HepG2 (cell line): Measurements from ENCODE around the gene CEACAM18. TPM values are rescaled to one million over a fixed set of nuclear protein-coding genes. Genes with fewer than 3 reads are reported as not detected.
"Not testable (repeated sequence)": the region's sequence is repeated elsewhere in the genome, so short reads cannot be mapped to it uniquely, and the experiment has no call there.

Source experiments
- ATAC-seq: fragments of 200-7000 bp; cut with Tn5 transposase; 3 replicates; pipeline ENCODE4 v1.9.1; 2020; ENCODE audit warnings: mild to moderate bottlenecking, moderate library complexity
- BruUV-seq: library from RNA; stranded (reverse); fragments of 400-500 nt; replicated peaks from 2 replicates; lab custom pipeline; 2021; lab: Mats Ljungman, UMichigan
- CTCF ChIA-PET: fragments of 300-600 bp; formaldehyde crosslinking; extraction: SDS; loops from one replicate; lab custom pipeline; 2021; ENCODE audit warnings: low total read pairs, inconsistent platforms, low intra/inter-chr PET ratio; lab: Yijun Ruan, JAX
- POLR2A ChIA-PET: fragments of 350-600 bp; sonication (Branson Sonifier 250); formaldehyde crosslinking; loops from one replicate; lab custom pipeline; 2020; ENCODE audit warnings: antibody characterized with exemption, inconsistent platforms; lab: Yijun Ruan, JAX
- DNase-seq: peaks from one replicate; pipeline ENCODE4 v3.0.0-alpha.2; 2015; ENCODE audit warnings: low spot score
- FAIRE-seq: peaks from 3 replicates; lab custom pipeline; 2011; peaks lifted over from hg19 to GRCh38; lab: Jason Lieb, UNC
- H2AFZ ChIP-seq: one replicate; pipeline ENCODE4 v1.6.1; 2011; ENCODE audit warnings: low read length, inconsistent platforms
- H3K27ac ChIP-seq: fragments of 300-600 bp; 3 replicates; pipeline ENCODE4 v1.8.0; 2011; ENCODE audit warnings: mixed run types, mild to moderate bottlenecking, mixed read lengths, low read length, inconsistent platforms; ENCODE audit not compliant: insufficient read depth; ENCODE audit errors: extremely low read length
- H3K27me3 ChIP-seq, 2 experiments: fragments of 200-600 bp in 1 of 2; 2 replicates in 1 of 2; 3 replicates in 1 of 2; pipeline versions ENCODE4 v1.6.0 to v1.8.0; 2011; ENCODE audit warnings: low read length in 2 of 2, mild to moderate bottlenecking in 2 of 2, moderate library complexity in 2 of 2, inconsistent platforms in 1 of 2; ENCODE audit not compliant: insufficient read depth in 2 of 2, control insufficient read depth in 1 of 2
- H3K36me3 ChIP-seq, 2 experiments: fragments of 200-600 bp in 1 of 2; replicated peaks in 1 of 2; 2 replicates in 1 of 2; 3 replicates in 1 of 2; pipeline versions ENCODE4 v1.5.1 to v1.8.0; 2011; ENCODE audit warnings: low read length in 2 of 2, inconsistent platforms in 1 of 2; ENCODE audit not compliant: insufficient read depth in 2 of 2, control insufficient read depth in 1 of 2
- H3K4me1 ChIP-seq: 2 replicates; pipeline ENCODE4 v1.5.1; 2012; ENCODE audit warnings: low read length, inconsistent platforms; ENCODE audit not compliant: insufficient read depth
- H3K4me2 ChIP-seq: 2 replicates; pipeline ENCODE4 v1.6.0; 2011; ENCODE audit warnings: low read depth, low read length, inconsistent platforms
- H3K4me3 ChIP-seq, 3 experiments: fragments of 200-600 bp in 1 of 3; sonication (generic), shearing (Covaris generic) in 1 of 3; replicated peaks in 1 of 3; 2 replicates each; pipeline ENCODE4 v1.5.1; 2011 to 2016; ENCODE audit warnings: low read length in 3 of 3, inconsistent platforms in 2 of 3, low read depth in 2 of 3, mild to moderate bottlenecking in 2 of 3, control low read depth in 1 of 3, mixed read lengths in 1 of 3; ENCODE audit not compliant: insufficient read depth in 1 of 3
- H3K79me2 ChIP-seq: one replicate; pipeline ENCODE4 v1.6.1; 2011; ENCODE audit warnings: low read length, inconsistent platforms; ENCODE audit not compliant: insufficient read depth
- H3K9ac ChIP-seq: 2 replicates; pipeline ENCODE4 v1.6.0; 2011; ENCODE audit warnings: mild to moderate bottlenecking, low read depth, low read length, inconsistent platforms; ENCODE audit not compliant: insufficient read depth
- H3K9me3 ChIP-seq: 2 replicates; pipeline ENCODE4 v1.5.1; 2012; ENCODE audit warnings: mild to moderate bottlenecking, low read length
- H4K20me1 ChIP-seq: 2 replicates; pipeline ENCODE4 v1.6.0; 2011; ENCODE audit warnings: inconsistent platforms, mild to moderate bottlenecking, low read length, moderate library complexity; ENCODE audit not compliant: insufficient read depth
- HDAC2 ChIP-seq: sonication (generic); formaldehyde crosslinking; IDR thresholded peaks from 2 replicates; pipeline ENCODE4 v1.4.0; 2020; ENCODE audit warnings: missing genetic modification reagents
- HIVEP1 ChIP-seq: sonication (generic); formaldehyde crosslinking; IDR thresholded peaks from 2 replicates; pipeline ENCODE4 v1.4.0; 2020; ENCODE audit warnings: mild to moderate bottlenecking, missing genetic modification reagents
- KDM2A ChIP-seq: sonication (generic); formaldehyde crosslinking; IDR thresholded peaks from 2 replicates; pipeline ENCODE4 v1.4.0; 2020; ENCODE audit warnings: low read depth, missing genetic modification reagents, borderline replicate concordance
- MYC ChIP-seq: sonication (generic); formaldehyde crosslinking; IDR thresholded peaks from 2 replicates; pipeline ENCODE4 v1.9.0; 2021; ENCODE audit warnings: missing genetic modification reagents, borderline replicate concordance
- NCOA5 ChIP-seq: sonication (generic); formaldehyde crosslinking; IDR thresholded peaks from 2 replicates; pipeline ENCODE4 v1.4.0; 2020; ENCODE audit warnings: missing genetic modification reagents
- PCBP2 ChIP-seq: fragments of 200-400 bp; formaldehyde crosslinking; optimal IDR thresholded peaks from 2 replicates; pipeline ENCODE3; 2018; ENCODE audit warnings: low read length, low read depth; ENCODE audit not compliant: poor library complexity, severe bottlenecking
- RCOR2 ChIP-seq: IDR thresholded peaks from 2 replicates; pipeline ENCODE4 v1.6.1; 2016; ENCODE audit warnings: missing biosample characterization, missing genetic modification reagents
- SMAD9 ChIP-seq: sonication (generic); formaldehyde crosslinking; IDR thresholded peaks from 2 replicates; pipeline ENCODE4 v1.5.1; 2020; ENCODE audit warnings: mild to moderate bottlenecking, missing genetic modification reagents
- TRIM24 ChIP-seq: sonication (generic); formaldehyde crosslinking; IDR thresholded peaks from 2 replicates; pipeline ENCODE4 v1.8.0; 2022; ENCODE audit warnings: mild to moderate bottlenecking, missing genetic modification reagents
- ZNF777 ChIP-seq: sonication (generic); formaldehyde crosslinking; IDR thresholded peaks from 2 replicates; pipeline ENCODE4 v1.4.0; 2020; ENCODE audit warnings: missing genetic modification reagents
- WGBS: methylation state at CpG from one replicate; pipeline ENCODE4 v1.1.6; 2017; ENCODE audit warnings: low lambda C conversion rate; 5-methylcytosine and 5-hydroxymethylcytosine counted together
- in situ Hi-C: cut with HindIII; loops from 2 replicates; pipeline ENCODE4 v1.10.0; 2017; ENCODE audit warnings: low pct_unique_long_range_greater_than_20kb; ENCODE audit not compliant: extremely low pct_ligation_motif_present
- intact Hi-C: fragments of 100-400 bp; cut with micrococcal nuclease; formaldehyde crosslinking; loops from one replicate; pipeline ENCODE4 v1.10.0; 2022; ENCODE audit not compliant: unreplicated experiment
- polyA plus RNA-seq, 8 experiments: library from polyadenylated mRNA; depleted of rRNA in 3 of 8; stranded (reverse) in 7 of 8; unstranded in 1 of 8; fragments of >200 nt; fragmentation: Illumina TruSeq in 4 of 8; extraction: Trizol in 4 of 8; gene quantifications; 2 replicates each; pipeline versions ENCODE4 v1.2.1 to v1.2.3, GENCODE V29; 2011 to 2016; ENCODE audit warnings: low read depth in 4 of 8, missing spikeins in 1 of 8, mixed read lengths in 1 of 8; ENCODE audit not compliant: insufficient read depth in 1 of 8
- total RNA-seq, 5 experiments: library from RNA; depleted of rRNA; stranded (reverse); fragments of >200 nt; fragmentation: Illumina TruSeq; extraction: Trizol; gene quantifications; 2 replicates each; pipeline ENCODE4 v1.2.3, GENCODE V29; 2016; ENCODE audit warnings: low read depth in 1 of 5
- TF ChIP-seq, protein P1 (sequence below): sonication (generic); formaldehyde crosslinking; IDR thresholded peaks from 2 replicates; pipeline ENCODE4 v1.4.0; 2020; ENCODE audit warnings: missing genetic modification reagents, borderline replicate concordance
- TF ChIP-seq, protein P2 (sequence below), 2 experiments: fragments of 450-650 bp in 1 of 2; sonication (generic) in 1 of 2; formaldehyde crosslinking; IDR thresholded peaks; 2 replicates each; pipeline versions ENCODE4 v1.5.0 to v1.8.0; 2020 to 2022; ENCODE audit warnings: mild to moderate bottlenecking in 1 of 2, missing genetic modification reagents in 1 of 2
- TF ChIP-seq, protein P3 (sequence below): sonication (generic); formaldehyde crosslinking; IDR thresholded peaks from 2 replicates; pipeline ENCODE4 v1.4.0; 2020; ENCODE audit warnings: missing genetic modification reagents
- TF ChIP-seq, protein P4 (sequence below): sonication (generic); formaldehyde crosslinking; IDR thresholded peaks from 2 replicates; pipeline ENCODE4 v1.4.0; 2020; ENCODE audit warnings: mild to moderate bottlenecking, missing genetic modification reagents

Gene CEACAM18
- total and polyA plus RNA-seq, 2 of the 13 experiments (the other 11 are each of a cell fraction or from before 2014, with no cell fraction given), result not detected

DNA sequence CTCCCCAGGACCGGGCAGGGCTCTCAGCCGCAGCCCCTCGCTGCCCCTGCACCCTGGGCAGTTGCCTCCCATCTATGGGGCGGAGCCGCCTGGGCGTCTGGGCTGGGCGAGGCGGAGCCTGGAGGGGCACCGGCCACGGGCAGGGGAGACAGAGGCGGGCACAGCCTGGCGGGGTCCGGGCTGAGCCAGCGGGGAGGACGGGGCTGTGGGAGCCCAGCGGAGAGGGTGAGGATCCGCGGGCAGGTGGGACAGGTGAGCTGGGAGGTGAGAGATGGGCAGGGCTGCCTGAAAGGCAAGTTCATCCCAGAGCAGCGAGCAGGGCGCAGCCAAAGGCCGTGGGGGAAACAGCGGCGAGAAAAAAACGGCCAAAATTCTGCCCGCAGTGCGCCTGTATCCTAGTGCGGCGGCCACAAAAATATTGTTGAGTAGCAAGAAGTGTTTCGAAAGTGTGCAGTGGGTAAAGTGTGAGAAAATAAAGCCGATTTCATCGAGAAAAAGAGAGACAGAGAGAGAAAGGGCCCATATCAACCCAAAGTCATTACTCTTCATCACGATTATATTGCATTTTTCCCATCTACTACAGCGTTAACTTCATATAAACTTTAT is 14.3 kb upstream of the CEACAM18 start:
- H3K9ac ChIP-seq, FAIRE-seq, intact Hi-C loops, H3K27ac ChIP-seq, ATAC-seq, CTCF ChIA-PET, POLR2A ChIA-PET, H3K36me3 ChIP-seq, H4K20me1 ChIP-seq, H3K9me3 ChIP-seq, H3K79me2 ChIP-seq, BruUV-seq, H3K4me2 ChIP-seq, H2AFZ ChIP-seq, H3K4me3 ChIP-seq, DNase-seq, in situ Hi-C loops: not testable (repeated sequence)
- WGBS, result 20% methylated on average over 15 of the region's 33 CpGs
- Histone ChIP-seq H3K27me3 (peaks cover 8 to 32% of the 10 kb centered on the region in 2 experiments; a peak in 4 of 5 replicates), H3K4me1 (peaks cover 18% of the 10 kb centered on the region; the same call in 1 of the 2 replicates)

DNA sequence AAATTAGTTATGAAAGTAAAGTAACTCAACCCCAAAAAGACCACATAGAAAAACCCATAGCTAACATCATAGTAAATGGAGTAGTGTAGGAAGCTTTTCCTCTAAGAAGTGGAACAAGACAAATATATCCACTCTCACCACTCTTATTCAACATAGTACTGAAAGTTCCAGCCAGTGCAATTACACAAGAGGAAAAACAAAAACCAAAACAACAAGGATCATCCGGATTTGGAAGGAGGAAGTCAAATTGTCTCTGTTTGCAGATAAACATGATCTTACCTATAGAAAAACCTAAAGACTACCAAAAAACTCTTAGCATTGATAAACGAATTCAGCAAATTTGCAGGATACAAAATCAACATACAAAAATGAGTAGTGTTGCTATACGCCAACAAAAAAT is 11.6 kb upstream of the CEACAM18 start:
- DNase-seq (no peak), FAIRE-seq (no peak)
- no peaks in the 10 kb centered on the region for H3K9me3 ChIP-seq
- TF ChIP-seq, protein P1, sequence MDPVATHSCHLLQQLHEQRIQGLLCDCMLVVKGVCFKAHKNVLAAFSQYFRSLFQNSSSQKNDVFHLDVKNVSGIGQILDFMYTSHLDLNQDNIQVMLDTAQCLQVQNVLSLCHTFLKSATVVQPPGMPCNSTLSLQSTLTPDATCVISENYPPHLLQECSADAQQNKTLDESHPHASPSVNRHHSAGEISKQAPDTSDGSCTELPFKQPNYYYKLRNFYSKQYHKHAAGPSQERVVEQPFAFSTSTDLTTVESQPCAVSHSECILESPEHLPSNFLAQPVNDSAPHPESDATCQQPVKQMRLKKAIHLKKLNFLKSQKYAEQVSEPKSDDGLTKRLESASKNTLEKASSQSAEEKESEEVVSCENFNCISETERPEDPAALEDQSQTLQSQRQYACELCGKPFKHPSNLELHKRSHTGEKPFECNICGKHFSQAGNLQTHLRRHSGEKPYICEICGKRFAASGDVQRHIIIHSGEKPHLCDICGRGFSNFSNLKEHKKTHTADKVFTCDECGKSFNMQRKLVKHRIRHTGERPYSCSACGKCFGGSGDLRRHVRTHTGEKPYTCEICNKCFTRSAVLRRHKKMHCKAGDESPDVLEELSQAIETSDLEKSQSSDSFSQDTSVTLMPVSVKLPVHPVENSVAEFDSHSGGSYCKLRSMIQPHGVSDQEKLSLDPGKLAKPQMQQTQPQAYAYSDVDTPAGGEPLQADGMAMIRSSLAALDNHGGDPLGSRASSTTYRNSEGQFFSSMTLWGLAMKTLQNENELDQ, result no peak
- no peak for TF ChIP-seq PCBP2
- no peak for TF ChIP-seq HIVEP1 (CRISPR knock-in tag)
- no peak for TF ChIP-seq SMAD9 (CRISPR knock-in tag)
- TF ChIP-seq, protein P2, sequence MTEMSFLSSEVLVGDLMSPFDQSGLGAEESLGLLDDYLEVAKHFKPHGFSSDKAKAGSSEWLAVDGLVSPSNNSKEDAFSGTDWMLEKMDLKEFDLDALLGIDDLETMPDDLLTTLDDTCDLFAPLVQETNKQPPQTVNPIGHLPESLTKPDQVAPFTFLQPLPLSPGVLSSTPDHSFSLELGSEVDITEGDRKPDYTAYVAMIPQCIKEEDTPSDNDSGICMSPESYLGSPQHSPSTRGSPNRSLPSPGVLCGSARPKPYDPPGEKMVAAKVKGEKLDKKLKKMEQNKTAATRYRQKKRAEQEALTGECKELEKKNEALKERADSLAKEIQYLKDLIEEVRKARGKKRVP (CRISPR knock-in tag; IDR thresholded peaks at IDR 0.05), result no peak
- TF ChIP-seq TRIM24 (CRISPR knock-in tag), result no peak
- TF ChIP-seq ZNF777 (CRISPR knock-in tag), result no peak
- TF ChIP-seq MYC (CRISPR knock-in tag), result no peak
- TF ChIP-seq NCOA5, result no peak
- no peak for TF ChIP-seq KDM2A (CRISPR knock-in tag)
- TF ChIP-seq, protein P3, sequence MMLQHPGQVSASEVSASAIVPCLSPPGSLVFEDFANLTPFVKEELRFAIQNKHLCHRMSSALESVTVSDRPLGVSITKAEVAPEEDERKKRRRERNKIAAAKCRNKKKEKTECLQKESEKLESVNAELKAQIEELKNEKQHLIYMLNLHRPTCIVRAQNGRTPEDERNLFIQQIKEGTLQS, result no peak
- TF ChIP-seq RCOR2, result no peak
- no peak for TF ChIP-seq HDAC2 (CRISPR knock-in tag)
- TF ChIP-seq, protein P4, sequence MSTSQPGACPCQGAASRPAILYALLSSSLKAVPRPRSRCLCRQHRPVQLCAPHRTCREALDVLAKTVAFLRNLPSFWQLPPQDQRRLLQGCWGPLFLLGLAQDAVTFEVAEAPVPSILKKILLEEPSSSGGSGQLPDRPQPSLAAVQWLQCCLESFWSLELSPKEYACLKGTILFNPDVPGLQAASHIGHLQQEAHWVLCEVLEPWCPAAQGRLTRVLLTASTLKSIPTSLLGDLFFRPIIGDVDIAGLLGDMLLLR (CRISPR knock-in tag), result no peak
- TF ChIP-seq, all 625 proteins: peak for 0
- Histone ChIP-seq H3K79me2 (no peaks in the 10 kb centered on the region), H3K27me3 (peaks cover 7 to 15% of the 10 kb centered on the region in 2 experiments; a peak in 3 of 5 replicates), H3K4me3 (no peak overlapping the region), H3K4me2 (no peak overlapping the region), H3K27ac (no peak overlapping the region), H3K36me3 (no peaks in the 10 kb centered on the region), H2AFZ (no peak overlapping the region), H4K20me1 (no peaks in the 10 kb centered on the region), H3K9ac (no peak overlapping the region), H3K4me1 (peaks cover 3% of the 10 kb centered on the region; the same call in 1 of the 2 replicates)
- 18% methylated on average over 3 of the region's 3 CpGs for WGBS
- in situ Hi-C loops, result no loop called here
- intact Hi-C loops, result no loop called here
- ATAC-seq, result no peak
- CTCF ChIA-PET, result no interaction called here
- POLR2A ChIA-PET, result no interaction called here
- BruUV-seq, result no TSS peak
